ENCODE data around the gene EPB41L1.

DNA sequence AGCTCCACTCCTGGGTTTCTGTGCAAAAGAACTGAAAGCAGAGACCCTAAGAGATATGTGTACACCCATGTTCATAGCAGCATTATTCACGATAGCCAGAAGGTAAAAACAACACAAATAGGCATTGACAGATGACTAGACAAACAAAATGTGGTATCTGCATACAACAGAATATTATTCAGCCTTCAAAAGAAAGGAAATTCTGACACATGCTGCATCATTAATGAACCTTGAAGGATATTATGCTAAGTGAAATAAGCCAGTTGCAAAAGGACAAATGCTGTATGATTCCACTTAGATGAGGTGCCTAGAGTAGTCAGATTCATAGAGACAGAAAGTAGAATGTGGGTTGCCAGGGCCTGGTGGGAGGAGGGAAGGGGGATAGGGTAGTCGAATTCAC, 99.5 kb downstream of the EPB41L1 start:
- TF ChIP-seq, protein P1, sequence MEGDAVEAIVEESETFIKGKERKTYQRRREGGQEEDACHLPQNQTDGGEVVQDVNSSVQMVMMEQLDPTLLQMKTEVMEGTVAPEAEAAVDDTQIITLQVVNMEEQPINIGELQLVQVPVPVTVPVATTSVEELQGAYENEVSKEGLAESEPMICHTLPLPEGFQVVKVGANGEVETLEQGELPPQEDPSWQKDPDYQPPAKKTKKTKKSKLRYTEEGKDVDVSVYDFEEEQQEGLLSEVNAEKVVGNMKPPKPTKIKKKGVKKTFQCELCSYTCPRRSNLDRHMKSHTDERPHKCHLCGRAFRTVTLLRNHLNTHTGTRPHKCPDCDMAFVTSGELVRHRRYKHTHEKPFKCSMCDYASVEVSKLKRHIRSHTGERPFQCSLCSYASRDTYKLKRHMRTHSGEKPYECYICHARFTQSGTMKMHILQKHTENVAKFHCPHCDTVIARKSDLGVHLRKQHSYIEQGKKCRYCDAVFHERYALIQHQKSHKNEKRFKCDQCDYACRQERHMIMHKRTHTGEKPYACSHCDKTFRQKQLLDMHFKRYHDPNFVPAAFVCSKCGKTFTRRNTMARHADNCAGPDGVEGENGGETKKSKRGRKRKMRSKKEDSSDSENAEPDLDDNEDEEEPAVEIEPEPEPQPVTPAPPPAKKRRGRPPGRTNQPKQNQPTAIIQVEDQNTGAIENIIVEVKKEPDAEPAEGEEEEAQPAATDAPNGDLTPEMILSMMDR (IDR thresholded peaks at IDR 0.05) = no peak
- no peak for TF ChIP-seq ZFX (IDR thresholded peaks at IDR 0.05; ENCODE audit: borderline replicate concordance)
